K562 treated with DMSO at 1 percent for 24 hours (cell line): Measurements from ENCODE around the gene GATA6. TPM values are rescaled to one million over a fixed set of nuclear protein-coding genes. Genes with fewer than 3 reads are reported as not detected.

Experiments used
- total RNA-seq: library from RNA; unstranded; fragments of 300-600 nt; gene quantifications from 2 replicates; pipeline ENCODE4 v1.2.3, GENCODE V29; 2022; ENCODE audit warnings: low read depth; ENCODE audit not compliant: insufficient read depth

Gene GATA6
- not detected in 2 replicates for total RNA-seq

DNA sequence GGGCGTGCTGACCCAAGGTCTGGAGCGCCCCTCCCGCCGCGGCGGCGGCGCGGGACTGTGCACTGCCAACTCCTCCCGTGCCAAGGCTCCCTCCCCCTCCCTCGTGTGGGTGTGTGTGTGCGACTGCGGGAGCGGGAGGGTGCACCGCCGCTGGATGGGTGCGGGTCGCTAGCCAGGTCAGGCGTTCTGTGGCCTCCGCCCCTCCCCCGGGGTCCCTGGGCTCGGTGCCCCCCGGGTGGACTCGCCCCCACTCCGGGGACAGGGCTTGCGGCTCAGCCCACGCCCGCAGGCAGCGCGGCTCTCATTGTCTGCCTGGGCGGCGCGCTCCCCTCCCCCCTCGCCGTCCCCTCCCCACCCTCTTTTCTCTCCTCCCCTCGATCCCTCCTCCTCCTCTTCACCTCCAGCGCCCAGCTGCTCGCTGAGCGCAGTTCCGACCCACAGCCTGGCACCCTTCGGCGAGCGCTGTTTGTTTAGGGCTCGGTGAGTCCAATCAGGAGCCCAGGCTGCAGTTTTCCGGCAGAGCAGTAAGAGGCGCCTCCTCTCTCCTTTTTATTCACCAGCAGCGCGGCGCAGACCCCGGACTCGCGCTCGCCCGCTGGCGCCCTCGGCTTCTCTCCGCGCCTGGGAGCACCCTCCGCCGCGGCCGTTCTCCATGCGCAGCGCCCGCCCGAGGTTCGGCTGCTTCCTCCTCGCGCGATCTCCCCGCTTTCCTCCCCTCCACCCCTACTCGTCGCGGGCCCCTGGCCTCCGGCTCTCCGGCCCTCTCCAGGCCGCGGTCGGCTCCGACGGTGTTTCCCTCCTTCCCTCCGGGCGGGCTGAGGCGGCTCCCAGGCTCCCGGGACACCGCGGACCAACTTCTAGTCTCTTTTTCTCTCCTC, at the start of gene GATA6:
TSS of gene GATA6 (plus strand) at position 579 of the 878 bp plus-strand sequence. CDS start 1,556 bp downstream, outside the sequence.

Other genes with a start within 250 kb of the GATA6 start
- not detected in 2 replicates for gene CTAGE1, start 248.3 kb downstream of the GATA6 start, total RNA-seq